Measurements from ENCODE around the gene MAPT.

DNA sequence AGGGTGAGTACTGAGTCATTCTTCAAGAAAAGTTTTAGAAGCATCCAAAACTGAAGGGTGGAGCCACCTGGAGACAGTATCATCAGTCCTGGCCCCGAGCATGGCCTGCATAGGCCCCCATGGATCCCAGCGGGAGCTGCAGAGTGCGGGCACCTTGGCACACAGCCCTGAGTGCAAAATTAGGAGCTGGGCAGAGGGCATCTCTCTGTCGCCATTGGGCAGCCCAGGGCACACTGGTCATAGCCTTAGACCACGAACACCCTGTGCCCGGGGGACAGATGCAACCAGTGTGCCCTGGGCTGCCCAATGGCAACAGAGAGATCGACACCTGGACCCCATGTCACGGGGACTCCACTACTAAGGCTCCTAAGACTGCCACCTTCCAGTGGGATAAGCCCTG lies 14.6 kb downstream of the MAPT start:
- TF ChIP-seq, protein P1, sequence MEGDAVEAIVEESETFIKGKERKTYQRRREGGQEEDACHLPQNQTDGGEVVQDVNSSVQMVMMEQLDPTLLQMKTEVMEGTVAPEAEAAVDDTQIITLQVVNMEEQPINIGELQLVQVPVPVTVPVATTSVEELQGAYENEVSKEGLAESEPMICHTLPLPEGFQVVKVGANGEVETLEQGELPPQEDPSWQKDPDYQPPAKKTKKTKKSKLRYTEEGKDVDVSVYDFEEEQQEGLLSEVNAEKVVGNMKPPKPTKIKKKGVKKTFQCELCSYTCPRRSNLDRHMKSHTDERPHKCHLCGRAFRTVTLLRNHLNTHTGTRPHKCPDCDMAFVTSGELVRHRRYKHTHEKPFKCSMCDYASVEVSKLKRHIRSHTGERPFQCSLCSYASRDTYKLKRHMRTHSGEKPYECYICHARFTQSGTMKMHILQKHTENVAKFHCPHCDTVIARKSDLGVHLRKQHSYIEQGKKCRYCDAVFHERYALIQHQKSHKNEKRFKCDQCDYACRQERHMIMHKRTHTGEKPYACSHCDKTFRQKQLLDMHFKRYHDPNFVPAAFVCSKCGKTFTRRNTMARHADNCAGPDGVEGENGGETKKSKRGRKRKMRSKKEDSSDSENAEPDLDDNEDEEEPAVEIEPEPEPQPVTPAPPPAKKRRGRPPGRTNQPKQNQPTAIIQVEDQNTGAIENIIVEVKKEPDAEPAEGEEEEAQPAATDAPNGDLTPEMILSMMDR (IDR thresholded peaks at IDR 0.05) = no peak
- no peak for TF ChIP-seq EZH2 (IDR thresholded peaks at IDR 0.05)
- no peak for TF ChIP-seq EZH2phosphoT487 (IDR thresholded peaks at IDR 0.05)
